Measurements from ENCODE around the gene CSMD2.

- no peak for TF ChIP-seq CTCF (conservative IDR thresholded peaks at IDR 0.05; ENCODE audit: low read length)
- TF ChIP-seq EZH2phosphoT487 (IDR thresholded peaks at IDR 0.05; ENCODE audit: borderline replicate concordance) = no peak
Observed at GRCh38 chr1:33791251-33791650, 373.8 kb downstream of the CSMD2 start.
